HG03060 (cell line): ENCODE results near the gene MOCOS.

Experiments used
- ATAC-seq: cut with Tn5 transposase; IDR thresholded peaks from one replicate; pipeline ENCODE4 v1.9.1; 2021; ENCODE audit warnings: low read depth, moderate number of reproducible peaks; ENCODE audit not compliant: unreplicated experiment

Gene MOCOS

DNA sequence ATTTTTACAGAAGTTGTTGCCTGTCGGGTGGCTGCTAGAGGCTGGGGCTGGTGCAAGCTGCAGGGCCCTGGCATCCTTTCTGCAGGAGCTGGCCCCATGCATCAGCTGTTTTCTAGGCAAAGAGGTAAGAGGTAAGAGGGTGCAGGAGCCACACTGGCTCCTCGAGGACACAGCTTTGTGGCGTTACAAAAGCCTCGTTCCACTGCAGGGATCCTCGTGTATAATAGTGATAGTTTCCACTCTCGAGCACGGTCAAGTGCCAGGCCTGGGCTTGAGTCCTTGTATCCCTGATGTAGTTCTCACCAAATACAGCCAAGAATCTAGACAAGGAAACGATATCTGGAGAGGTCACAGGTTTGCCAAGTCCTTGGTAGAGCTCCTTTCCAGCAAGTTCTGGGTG, 77.0 kb downstream of the MOCOS start:
- ATAC-seq = no peak

DNA sequence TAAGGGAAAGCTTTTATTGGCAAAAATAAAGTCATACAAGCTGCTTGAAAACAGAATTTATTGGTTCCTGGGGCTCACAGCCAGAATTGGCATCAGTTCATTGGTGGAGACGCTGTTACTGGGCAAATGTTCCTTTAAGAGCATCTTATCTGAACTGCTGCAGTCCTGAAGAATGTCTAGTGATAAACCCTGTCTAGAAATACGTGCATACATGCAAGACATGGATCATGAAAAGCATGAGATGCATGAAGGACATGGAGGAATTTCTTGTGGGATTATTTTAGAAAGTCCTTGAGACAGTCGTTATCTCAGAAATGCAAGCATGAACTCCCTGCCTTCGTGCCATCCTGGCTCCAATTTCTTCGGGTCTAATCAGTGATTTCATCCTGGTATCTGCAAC, 77.7 kb downstream of the MOCOS start:
- ATAC-seq = no peak

DNA sequence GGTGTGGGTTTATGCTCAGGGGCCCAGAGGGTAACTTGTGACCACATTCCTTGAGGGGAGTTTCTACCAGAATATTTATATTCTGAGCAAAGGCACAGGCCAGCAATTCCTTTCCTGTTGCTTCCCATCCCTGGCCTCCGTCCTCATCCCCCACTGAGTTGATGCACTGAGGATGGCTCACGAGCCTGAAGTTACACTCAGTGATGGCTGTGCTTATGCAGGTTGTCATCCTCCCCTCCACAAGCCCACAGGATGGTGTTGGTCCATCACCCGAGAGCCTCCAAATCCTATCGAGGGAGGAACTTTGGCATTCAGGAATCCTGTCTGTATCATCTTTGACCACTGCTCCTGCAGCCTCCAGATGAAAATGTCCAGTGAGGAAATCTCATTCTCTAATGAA, 81.9 kb downstream of the MOCOS start:
- no peak for ATAC-seq

DNA sequence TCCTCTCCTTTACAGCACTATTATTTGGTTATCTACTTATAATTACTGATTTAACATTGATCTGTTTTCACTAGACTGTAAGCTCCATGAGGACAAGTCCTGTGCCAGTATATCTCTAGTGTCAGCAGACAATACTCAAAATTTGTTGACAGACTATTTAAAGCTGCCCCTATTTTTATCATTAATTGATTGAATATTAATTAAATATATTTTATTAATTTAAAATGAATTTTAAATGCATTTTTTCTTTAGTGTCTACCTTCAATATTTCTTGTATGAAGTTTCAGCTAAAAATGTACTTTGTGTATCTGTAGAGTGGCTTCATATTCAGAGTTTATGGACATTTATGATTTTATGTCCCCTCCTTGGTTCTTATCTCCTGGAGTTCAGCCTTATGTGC, 83.9 kb downstream of the MOCOS start:
- no peak for ATAC-seq

DNA sequence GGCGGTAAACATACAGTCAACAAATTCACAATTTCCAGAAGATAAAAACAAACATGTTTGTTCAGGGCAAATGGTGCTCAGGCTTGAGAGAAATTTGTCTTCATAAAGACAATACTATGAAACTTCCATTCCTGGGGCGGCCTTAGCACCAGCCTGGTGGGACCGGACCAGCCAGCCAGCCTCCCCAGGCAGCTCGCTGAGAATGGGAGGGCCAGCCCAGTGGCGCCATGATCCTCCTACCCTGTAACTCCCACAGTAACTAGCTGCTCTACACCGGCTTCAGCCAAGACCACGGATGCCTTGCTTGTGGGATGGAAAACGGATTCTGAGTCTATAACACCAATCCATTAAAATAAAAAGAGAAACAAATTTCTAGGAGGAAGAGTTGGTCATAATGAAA, 86.0 kb downstream of the MOCOS start:
- no peak for ATAC-seq

DNA sequence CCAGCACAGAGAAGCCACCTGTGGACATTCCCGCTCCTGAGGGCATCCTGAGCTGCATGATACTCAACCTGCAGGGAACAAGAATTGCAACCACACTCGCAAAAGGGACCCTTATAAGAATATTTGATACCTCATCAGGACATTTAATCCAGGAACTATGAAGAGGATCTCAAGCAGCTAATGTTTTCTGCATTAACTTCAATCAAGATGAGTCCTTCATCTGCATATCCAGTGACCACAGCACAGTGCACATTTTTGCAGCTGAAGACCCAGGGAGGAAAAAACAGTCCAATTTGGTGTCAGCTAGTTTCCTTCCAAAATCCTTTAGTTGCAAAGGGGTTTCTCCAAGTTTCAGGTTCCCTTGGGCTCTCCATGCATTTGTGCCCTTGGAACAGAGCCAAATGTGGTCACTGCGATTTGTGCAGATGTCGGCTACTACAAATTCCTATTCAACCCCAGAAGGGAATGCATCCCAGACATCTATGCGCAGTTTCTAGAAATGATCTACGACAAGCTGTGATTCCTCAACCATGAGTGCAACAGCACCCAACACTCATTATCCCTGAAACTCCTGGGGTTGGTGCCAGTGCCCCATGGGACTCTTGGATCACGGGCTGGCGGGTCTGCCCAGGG, 86.9 kb downstream of the MOCOS start:
- no peak for ATAC-seq

DNA sequence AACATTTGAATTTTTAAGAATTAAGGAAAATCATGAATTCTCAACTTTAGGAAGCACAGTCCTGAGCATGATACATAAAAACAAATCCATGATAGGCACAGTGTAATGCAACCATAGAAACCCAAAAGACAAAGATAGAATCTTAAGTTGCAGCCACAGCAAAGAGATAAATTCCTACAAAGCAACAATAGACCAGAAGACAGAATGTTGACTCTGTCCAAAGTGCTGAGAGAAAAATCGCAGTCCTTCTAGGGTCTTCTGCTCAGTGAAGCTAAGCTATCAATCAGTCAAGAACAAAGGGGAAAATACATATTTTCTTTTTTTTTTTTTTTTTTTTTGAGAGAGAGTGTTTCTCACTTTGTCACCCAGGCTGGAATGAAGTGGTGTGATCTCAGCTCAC, 88.3 kb downstream of the MOCOS start:
- no peak for ATAC-seq

DNA sequence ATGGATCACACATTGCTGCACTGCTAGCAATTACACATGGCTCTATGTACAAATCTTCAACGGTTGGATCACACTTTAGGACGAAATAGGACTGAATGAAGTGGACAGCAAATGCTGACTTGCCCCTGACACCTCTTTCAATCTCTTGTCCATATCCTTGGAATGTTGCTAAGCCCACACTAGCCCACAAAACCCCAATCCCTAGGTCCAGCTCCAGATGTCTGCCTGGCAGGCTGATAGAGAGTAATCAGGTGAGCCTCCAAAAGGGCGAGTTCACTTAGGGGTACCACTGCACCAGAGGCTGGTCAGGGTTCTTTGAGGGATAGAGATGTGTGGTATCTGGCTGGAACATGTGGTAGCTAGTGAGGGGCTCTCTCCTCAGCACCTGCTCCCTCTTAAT, 91.7 kb downstream of the MOCOS start:
- no peak for ATAC-seq

DNA sequence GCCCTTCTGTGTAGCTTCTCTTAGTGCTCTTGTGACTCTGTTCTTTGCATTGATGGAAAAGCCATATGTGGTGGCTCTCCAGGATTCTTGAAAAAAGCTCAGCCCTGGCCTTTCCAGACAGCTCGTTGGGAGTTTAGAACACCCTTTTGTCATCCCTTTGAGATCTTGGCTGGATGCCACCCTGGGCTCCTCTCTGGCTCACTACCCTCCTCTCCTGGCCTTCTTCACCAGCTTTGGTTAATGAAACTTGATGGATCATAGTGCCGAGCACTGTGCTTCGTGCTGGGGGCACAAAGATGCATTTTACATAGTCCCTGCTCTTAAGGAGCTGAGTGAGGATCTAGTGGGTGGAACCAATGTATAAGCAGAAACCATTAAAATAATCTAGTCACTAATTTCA, 94.6 kb downstream of the MOCOS start:
- no peak for ATAC-seq

DNA sequence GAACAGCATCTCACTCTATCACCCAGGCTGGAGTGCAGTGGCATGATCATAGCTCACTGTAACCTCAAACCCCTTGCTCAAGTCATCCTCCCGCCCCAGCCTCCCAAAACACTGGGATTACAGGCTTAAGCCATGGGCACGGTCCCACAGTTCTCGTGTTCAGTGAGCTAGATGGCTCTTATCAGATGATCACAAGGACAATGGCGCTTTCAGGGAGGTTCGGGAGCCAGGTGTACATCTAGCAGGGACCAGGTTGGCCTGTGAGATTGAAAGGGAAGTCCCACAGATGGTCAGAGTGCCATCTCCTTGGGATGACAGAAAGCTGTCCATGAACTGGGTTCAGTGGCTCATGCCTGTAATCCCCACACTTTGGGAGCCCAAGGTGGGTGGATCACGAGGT, 96.2 kb downstream of the MOCOS start:
- no peak for ATAC-seq

DNA sequence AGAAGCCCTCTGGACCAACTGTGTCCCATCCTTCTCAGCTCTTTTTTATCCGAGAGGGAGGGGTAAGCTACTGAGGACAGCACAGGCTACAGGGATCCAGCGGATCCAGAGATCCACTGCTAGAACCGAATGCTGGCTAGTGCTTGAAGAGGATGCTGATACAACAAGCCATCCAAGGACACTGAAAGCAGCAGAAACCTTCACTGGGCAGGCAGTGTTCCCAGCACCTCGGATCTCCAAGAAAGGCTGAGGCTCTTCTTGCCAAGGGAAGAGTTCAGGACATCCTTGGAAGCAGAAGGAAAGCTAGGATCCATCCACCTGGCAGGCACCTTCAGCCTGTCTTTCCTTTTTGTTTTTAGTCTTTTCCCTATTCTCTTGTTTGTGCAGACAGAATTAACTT, 97.0 kb downstream of the MOCOS start:
- ATAC-seq = no peak

DNA sequence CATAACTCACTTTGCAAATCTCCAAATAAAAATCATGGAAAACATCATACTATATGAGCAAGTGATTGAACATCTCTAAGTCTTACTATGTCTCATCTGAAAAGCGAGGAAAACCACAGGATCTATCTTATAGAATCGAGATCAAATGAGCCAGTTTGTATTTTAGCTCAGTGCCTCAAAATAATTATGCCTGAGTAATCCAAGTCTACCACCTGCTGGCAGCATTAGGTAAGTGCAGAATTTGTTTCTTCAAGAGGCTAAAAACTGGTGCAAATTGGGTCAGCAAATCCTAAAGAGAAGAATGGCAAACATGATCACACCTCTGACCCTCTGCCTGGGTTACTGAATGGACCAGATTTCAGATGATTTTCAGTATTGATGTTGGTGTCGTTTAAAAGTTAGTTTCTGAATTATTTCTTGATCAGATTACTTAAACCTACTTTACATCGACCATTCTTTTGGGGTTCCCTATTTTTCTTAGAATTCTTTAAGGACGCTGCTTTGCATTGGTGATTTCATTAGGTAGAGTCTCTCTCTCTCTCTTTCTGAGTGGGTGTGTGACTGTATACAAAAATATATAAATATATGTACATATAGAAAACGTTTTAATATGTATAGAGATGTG, 97.5 kb downstream of the MOCOS start:
- ATAC-seq = no peak

DNA sequence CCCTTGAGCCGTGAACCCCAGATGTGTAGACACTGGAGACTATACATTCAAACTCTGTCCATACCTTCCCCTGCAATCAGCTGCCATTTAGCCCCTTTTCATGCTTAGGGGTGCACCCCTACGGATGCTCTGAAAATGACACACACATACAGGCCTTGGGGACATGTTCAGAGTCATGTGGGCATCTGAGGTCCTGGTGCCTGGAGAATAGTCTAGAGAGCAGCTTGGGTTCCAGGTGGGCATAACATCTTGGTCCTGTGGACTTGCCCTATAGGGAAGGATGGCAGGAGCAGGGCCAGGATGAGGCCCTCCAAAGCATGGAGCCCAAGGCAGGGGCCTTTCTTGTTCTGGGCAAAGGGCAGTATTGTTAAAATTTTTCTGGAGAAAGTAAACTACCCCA, 100.4 kb downstream of the MOCOS start:
- ATAC-seq = no peak

DNA sequence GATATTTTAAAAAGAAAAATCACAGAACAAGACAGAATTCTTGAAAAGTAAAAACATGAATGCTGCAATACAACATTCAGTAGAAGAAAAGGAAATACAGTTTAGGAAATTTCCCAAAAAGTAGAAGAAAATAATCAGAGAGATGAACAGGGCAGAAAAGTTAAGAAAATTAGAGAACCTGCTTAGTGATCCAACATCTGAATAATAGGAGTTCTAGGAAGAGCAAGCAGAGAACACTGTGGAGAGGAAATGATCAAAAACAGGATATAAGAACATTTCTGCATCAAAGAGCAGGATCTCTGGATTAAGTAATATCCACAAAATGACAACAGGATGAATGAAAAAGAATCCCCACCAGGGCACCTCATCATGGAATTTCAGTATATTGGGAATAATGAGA, 101.4 kb downstream of the MOCOS start:
- ATAC-seq = no peak

DNA sequence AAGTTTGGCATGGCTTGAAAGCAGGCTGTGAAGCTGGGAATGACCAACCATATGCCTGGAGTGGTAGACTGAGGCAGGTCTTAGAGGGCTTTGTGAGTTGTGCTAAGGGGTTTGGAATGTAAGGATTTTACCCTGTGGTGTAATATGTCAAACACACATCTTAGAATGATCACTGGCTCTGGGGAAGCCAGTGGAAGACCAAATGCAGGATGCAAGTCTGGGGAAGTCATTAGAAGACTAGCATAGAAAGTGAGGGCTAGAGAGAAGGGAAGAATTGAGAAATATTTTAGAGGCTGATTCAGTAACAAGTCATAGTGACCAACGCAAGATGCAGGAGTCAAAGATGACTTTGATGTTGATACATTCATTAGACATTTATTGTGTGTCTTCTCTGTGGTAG, 106.7 kb downstream of the MOCOS start:
- ATAC-seq = no peak

DNA sequence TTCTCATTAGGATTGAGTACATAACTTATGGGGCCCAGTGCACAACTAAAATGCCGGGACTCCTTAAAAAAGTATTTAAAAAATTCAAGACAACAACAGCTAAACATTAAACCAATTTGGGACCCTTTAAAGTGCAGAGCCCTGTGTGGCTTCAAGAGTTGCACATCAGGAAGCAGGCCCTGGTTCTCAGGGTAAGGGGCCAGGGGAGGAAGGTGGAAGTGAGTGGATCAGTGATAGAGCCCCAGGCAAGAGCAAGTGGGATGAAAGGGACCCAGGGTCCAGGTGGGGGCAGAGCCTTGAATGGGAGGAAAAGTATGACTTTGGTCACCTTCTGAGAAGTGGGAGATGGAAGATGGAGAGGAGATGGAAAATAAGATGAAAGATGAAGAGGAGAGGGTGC, 107.9 kb downstream of the MOCOS start:
- ATAC-seq = no peak

DNA sequence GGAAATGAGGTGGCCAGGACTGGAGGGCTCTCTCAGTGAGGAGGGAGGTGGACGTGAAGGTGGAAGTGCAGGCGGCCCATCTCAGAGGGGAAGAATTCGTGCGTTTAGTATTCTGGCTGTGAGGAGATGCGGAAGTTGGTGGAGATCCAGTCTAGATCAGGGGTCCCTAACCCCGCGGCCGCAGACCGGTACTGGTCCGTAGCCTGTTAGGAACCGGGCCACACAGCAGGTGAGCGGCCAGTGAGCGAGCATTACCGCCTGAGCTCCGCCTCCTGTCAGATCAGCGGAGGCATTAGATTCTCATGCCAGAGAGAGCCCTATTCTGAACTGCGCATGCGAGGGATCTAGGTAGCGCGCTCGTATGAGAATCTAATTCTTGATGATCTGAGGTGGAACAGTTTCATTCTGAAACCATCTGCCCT, 108.6 kb downstream of the MOCOS start:
- ATAC-seq = no peak

DNA sequence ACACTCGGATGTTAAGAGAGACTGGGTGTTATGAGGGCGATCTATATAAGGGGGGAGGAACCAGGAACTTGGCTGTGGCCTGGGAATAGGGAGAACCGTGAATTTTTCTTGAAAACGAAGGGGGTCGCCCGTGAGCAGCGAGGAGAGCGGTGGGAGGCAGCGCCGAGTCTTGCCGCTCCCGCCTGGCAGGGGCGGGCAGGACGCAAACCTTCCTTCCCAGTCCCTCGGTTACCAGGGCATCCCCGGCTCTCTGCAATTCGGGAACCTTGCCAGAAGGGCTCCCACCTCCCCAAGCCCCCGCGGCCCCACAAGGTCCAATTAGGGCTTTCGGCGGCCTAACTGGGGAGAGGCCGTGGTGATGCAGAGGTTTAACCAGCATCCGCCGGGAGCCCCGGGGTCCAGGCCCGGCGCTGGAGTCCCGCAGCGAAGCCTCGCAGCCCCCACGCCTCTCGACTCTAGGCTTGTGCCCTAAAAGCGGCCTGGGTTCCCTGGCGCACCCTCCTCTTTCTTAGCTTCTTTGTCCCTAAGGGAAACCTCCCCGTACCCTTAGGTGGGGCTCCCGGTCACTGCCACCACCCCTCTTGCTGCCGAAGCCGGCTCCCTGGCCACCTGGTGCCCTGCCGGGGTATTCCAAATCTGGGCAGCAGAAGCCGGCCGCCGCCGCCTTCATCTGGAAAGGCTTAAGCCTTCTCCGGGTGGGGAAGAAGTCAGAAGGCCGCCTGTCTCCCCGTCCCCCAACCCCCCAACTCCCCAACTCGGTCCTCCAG, 109.5 kb downstream of the MOCOS start:
- no peak for ATAC-seq

DNA sequence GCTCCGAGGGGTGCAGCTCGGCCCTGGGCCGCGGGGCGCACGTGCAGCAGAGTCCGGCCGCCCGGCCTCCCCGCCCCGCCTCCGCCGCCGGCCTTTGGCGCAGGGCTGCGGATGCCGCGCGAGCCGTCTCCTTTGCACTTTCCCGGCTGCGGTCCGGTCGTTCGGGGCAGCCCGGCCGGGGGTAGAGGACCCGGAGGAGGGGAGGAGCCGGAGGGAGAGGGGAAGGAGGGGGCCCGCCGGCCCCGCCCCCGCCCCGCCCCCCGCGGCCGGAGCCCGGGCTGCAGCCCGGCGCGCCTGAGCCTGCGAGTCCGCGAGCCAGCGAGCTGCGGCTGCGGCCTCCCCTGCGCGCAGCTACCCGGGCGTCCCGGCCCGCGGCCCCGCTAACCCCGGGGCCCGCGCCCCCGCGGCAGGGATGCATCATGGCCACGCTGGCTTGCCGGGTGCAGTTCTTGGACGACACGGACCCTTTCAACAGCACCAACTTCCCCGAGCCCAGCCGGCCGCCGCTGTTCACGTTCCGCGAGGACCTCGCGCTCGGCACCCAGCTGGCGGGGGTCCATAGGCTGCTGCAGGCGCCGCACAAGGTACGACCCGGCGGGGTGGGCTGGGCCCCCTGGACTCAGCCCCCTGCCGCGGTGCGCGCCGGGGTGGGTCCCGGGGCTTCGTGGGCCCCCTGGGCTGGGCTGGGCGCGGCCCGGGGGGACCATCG, 110.3 kb downstream of the MOCOS start, which contains the start of gene FHOD3:
FHOD3 (plus strand) TSS at position 297 of the 709 bp plus-strand sequence; CDS start at position 420, 123 bp downstream.
- ATAC-seq = no peak

DNA sequence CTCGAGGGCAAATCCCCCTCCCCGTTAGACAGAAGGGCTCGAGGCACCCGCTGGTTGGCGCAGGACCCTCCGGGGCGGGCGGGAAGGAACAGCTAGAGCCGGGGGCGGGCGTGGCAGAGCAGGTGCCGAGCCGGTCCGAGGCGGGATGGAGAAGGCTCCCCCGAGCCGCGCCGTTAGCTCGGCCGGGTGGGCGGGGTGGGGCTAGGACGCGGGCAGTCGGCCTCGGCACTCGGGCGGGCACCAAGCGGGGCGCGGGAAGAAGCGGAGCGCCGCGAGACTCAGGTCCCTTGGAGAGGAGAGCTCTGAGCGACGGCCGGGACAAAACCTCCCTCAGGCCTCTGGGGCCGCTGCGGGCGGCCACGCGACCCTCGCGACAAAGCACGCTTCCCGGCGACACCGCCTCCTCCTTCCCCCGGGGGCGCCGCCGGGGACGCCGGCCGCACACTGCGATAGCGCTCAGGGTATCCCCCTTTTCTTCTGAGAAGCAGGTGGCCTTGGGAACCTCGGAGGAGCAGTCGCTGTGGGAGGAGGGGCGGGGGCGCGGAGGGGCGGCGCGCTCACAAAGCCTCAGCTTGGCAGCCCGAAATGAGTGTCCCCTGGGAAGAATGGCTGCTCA, 110.9 kb downstream of the MOCOS start:
- no peak for ATAC-seq

DNA sequence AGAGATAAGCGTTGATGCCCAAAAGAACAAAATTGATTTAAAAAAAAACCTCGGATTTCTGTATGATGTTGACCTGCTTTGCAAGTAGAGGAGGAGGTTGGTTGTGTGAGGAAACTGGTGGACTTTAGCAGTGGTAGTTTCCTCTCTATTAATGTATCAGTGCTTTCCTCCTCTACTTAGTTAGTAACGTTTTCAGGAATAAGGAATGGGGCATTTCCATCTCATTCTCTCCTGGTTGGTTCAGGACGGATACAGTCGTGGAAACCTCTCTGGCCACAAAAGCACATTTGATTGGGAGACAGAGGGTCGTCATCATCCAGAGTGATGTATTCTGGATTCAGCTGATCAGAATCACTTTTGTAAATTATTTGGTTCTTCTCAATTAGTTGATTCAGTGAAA, 111.7 kb downstream of the MOCOS start:
- ATAC-seq = no peak
